ENCODE measurements around the gene NPFFR1. TPM values are rescaled to one million over a fixed set of nuclear protein-coding genes. Genes with fewer than 3 reads are reported as not detected.

NPFFR1 gene
- total RNA-seq, 1 experiment from 2014 or later, result not detected

DNA sequence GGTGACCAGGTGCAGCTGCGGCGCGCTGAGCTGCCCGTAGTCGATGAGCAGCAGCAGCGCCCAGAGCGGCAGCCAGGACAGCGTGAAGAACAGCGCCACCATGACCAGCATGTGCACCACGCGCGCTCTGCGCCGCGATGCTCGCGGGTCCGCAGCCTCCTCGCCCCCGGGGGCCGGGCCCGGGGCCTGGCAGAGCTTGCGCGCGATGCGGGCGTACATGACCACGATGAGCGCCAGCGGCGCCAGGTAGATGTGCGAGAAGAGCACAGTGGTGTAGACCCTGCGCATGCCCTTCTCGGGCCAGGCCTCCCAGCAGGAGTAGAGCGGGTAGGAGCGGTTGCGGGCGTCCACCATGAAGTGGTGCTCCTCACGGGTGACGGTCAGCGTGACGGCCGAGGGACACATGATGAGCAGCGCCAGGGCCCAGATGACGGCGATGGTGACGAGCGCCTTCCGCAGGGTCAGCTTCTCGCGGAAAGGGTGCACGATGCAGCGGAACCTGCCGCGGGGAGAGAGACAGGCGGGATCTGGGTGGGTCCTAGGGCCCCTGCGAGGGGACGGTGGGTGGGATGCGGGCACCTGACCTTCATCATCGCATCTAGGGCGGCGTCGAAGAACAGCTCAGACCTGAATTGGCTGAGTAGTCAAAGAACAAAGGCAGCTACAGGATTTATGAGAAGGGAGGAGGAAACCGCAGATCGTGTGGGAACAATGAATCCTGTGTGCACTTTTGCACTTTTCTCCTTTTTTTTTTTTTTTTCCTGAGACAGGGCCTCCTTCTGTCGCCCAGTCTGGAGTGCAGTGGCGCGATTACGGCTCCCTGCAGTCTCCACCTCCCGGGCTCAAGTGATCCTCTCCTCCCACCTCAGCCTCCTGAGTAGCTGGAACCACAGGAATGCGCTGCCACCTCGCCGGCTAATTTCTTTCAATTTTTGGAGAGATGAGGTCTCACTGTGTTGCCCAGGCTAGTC is 28.2 kb downstream of the NPFFR1 start:
- peaks cover 13% of the 10 kb centered on the region for H3K4me1 Mint-ChIP-seq (ENCODE audit: insufficient read depth, unreplicated experiment)
- no peaks in the 10 kb centered on the region for H3K36me3 Mint-ChIP-seq (ENCODE audit: insufficient read depth, unreplicated experiment)
- POLR2A ChIA-PET, result interaction anchor here (1.6 to 1.8 kb wide), 2 partner anchors 12 to 23 kb away, joined by 6 to 8 read pairs; partner anchors contain the start of gene PPA1
- no peak overlapping the region for H3K4me3 Mint-ChIP-seq (ENCODE audit: unreplicated experiment)
- DNase-seq (ENCODE audit: unreplicated experiment), result peak; percentile 14
- no peaks in the 10 kb centered on the region for H3K9me3 Mint-ChIP-seq (ENCODE audit: unreplicated experiment)
- no TSS peak for BruUV-seq (replicated peaks)
- CTCF ChIA-PET, result interaction anchor here (0.6 to 1.0 kb wide), 2 partner anchors 68 to 181 kb away, joined by 3 to 5 read pairs; no protein-coding TSS in a partner anchor
- intact Hi-C loops (cut with micrococcal nuclease), result no loop called here
- TF ChIP-seq, protein P1, sequence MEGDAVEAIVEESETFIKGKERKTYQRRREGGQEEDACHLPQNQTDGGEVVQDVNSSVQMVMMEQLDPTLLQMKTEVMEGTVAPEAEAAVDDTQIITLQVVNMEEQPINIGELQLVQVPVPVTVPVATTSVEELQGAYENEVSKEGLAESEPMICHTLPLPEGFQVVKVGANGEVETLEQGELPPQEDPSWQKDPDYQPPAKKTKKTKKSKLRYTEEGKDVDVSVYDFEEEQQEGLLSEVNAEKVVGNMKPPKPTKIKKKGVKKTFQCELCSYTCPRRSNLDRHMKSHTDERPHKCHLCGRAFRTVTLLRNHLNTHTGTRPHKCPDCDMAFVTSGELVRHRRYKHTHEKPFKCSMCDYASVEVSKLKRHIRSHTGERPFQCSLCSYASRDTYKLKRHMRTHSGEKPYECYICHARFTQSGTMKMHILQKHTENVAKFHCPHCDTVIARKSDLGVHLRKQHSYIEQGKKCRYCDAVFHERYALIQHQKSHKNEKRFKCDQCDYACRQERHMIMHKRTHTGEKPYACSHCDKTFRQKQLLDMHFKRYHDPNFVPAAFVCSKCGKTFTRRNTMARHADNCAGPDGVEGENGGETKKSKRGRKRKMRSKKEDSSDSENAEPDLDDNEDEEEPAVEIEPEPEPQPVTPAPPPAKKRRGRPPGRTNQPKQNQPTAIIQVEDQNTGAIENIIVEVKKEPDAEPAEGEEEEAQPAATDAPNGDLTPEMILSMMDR (IDR thresholded peaks at IDR 0.05; ENCODE audit: unreplicated experiment), result no peak
- no peak overlapping the region for H3K27ac Mint-ChIP-seq (ENCODE audit: low read depth, unreplicated experiment)
- H3K27me3 Mint-ChIP-seq (ENCODE audit: insufficient read depth, unreplicated experiment), result no peaks in the 10 kb centered on the region

DNA sequence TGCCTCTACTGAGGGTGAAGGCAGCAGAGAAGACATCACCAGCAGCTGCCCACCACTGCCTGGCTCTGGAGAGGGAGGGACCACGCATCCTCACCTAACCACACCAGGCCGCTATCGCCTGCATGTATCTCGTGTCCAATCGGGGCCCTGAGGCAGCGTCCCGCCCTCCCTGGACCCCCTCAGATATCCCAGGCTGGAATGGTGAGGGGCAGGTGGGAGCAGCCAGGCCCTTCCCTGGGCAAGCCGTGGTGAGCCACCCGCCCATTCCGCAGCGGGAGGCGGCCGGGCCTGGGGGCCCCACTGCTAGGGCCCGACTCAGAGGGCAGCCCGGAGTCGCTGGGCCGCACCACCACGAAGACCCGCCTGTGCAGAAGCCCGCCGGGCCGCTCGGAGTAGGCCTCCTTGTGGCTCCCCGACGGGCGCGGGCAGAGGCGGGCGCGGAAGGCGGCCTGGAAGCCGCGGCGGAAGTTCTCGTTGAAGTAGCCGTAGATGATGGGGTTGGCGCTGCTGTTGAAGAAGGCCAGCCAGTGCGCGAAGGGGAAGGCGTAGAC is 29.0 kb downstream of the NPFFR1 start:
- no peaks in the 10 kb centered on the region for H3K36me3 Mint-ChIP-seq (ENCODE audit: insufficient read depth, unreplicated experiment)
- POLR2A ChIA-PET, result interaction anchor here (0.6 kb wide), 1 partner anchor 97 kb away, joined by 4 read pairs; no protein-coding TSS in a partner anchor
- DNase-seq (ENCODE audit: unreplicated experiment), result no peak

DNA sequence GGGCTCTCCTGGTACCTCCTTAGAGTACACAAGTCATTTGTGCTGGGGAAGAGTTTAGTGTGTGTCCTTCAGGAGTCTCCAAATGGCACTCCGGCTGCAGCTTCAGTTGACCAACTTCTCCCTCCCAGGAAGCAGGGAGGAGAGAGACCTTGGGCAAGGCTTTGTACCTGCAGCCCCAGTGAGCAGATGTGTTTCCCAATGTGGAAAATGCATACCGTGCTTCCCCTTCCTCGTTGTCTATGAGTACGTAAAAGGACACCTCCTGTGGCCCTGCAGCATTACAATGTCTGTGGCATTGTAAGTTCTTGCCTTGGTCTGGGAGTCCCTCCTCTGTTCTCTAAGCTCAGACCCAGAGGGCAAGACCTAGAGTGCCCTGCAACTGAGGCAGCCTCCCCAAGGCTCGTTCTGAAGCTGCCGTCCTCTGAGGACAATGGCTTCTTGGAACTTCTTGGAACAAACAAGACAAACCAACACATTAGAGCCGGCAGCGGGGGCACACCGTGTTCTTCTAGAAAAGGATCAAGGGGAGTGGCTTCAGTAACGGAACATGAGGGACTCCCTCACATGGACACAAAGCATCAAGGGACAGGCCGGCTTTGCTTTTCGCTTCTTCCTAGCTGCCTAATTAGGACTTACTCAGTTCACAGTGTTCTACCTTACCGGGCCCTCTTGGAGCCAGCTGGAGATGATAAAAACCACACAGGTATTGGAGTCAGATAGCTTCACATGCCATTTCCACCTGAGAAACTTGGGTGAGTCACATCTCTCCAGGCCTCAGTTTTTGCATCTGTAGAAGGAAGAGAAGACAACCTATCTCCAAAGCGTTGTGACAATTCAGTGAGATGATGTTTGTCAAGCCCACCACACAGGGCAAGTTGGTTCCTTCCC is 29.7 kb downstream of the NPFFR1 start:
- no peaks in the 10 kb centered on the region for H3K9me3 Mint-ChIP-seq (ENCODE audit: unreplicated experiment)
- no peaks in the 10 kb centered on the region for H3K27me3 Mint-ChIP-seq (ENCODE audit: insufficient read depth, unreplicated experiment)
- no TSS peak for BruUV-seq (replicated peaks)
- H3K36me3 Mint-ChIP-seq (ENCODE audit: insufficient read depth, unreplicated experiment), result no peaks in the 10 kb centered on the region
- no peak overlapping the region for H3K27ac Mint-ChIP-seq (ENCODE audit: low read depth, unreplicated experiment)
- ChIA-PET CTCF (interaction anchor here (1.0 kb wide), 1 partner anchor 133 kb away, joined by 4 read pairs; no protein-coding TSS in a partner anchor), POLR2A (interaction anchor here (0.5 to 0.6 kb wide), 2 partner anchors 98 to 110 kb away, joined by 3 to 4 read pairs; no protein-coding TSS in a partner anchor)
- H3K4me3 Mint-ChIP-seq (ENCODE audit: unreplicated experiment), result no peak overlapping the region
- DNase-seq (ENCODE audit: unreplicated experiment), result no peak
- intact Hi-C loops (cut with micrococcal nuclease), result no loop called here
- H3K4me1 Mint-ChIP-seq (ENCODE audit: insufficient read depth, unreplicated experiment), result peaks cover 13% of the 10 kb centered on the region
- TF ChIP-seq, protein P1 (IDR thresholded peaks at IDR 0.05; ENCODE audit: unreplicated experiment), result no peak

More for the DNA sequence above, 29.0 kb downstream of the NPFFR1 start:
- intact Hi-C loops (cut with micrococcal nuclease), result no loop called here
- Mint-ChIP-seq H3K27ac (ENCODE audit: low read depth, unreplicated experiment) (no peak overlapping the region), H3K9me3 (ENCODE audit: unreplicated experiment) (no peaks in the 10 kb centered on the region), H3K4me1 (ENCODE audit: insufficient read depth, unreplicated experiment) (peaks cover 13% of the 10 kb centered on the region), H3K4me3 (ENCODE audit: unreplicated experiment) (no peak overlapping the region), H3K27me3 (ENCODE audit: insufficient read depth, unreplicated experiment) (no peaks in the 10 kb centered on the region)
- CTCF ChIA-PET, result no interaction called here
- no TSS peak for BruUV-seq (replicated peaks)
- TF ChIP-seq, protein P1 (IDR thresholded peaks at IDR 0.05; ENCODE audit: unreplicated experiment), result no peak

Measured in MCF 10A (cell line).